Breast epithelium (tissue), 4 donors: ENCODE data around the gene HEPACAM2. TPM values are rescaled to one million over a fixed set of nuclear protein-coding genes. Genes with fewer than 3 reads are reported as not detected.

Source experiments
- DNase-seq, 2 donors: peaks; one replicate each; pipeline ENCODE4 v3.0.0-alpha.2; 2019; ENCODE audit warnings: low spot score in 2 of 2
- H3K27ac ChIP-seq, 2 donors: fragments of 200-600 bp; sonication (generic) in 1 of 2; one replicate each; pipeline ENCODE4 v1.5.1; 2016 to 2019; ENCODE audit warnings: mild to moderate bottlenecking in 1 of 2
- H3K27me3 ChIP-seq, 2 donors: fragments of 200-600 bp; sonication (generic) in 1 of 2; one replicate each; pipeline versions ENCODE4 v1.5.1 to v1.6.0; 2017 to 2019; ENCODE audit warnings: control low read depth in 1 of 2, mild to moderate bottlenecking in 1 of 2
- H3K36me3 ChIP-seq: fragments of 200-600 bp; one replicate; pipeline ENCODE4 v1.5.1; 2019
- H3K4me1 ChIP-seq, 2 donors: fragments of 200-600 bp; sonication (generic); one replicate each; pipeline ENCODE4 v1.5.1; 2016 to 2019; ENCODE audit warnings: control low read depth in 1 of 2
- H3K4me3 ChIP-seq, 3 donors: fragments of 200-600 bp; sonication (generic); 1 replicate in 2 of 3; 2 replicates in 1 of 3; pipeline ENCODE4 v1.5.1; 2016 to 2019; ENCODE audit warnings: mild to moderate bottlenecking in 3 of 3, moderate library complexity in 2 of 3
- H3K9me3 ChIP-seq, 2 donors: fragments of 200-600 bp; sonication (generic) in 1 of 2; one replicate each; pipeline ENCODE4 v1.5.1; 2016 to 2019; ENCODE audit warnings: control low read depth in 1 of 2
- CTCF ChIP-seq, 3 donors: fragments of 450-650 bp; IDR thresholded peaks; one replicate each; pipeline ENCODE4 v1.5.1; 2016 to 2017; ENCODE audit warnings: antibody characterized with exemption in 3 of 3, mild to moderate bottlenecking in 3 of 3, moderate library complexity in 3 of 3
- POLR2A ChIP-seq: fragments of 450-650 bp; IDR thresholded peaks from one replicate; pipeline ENCODE4 v1.6.1; 2016; ENCODE audit warnings: antibody characterized with exemption, mild to moderate bottlenecking, moderate library complexity
- POLR2AphosphoS5 ChIP-seq, 3 donors: sonication (generic); formaldehyde crosslinking; IDR thresholded peaks; one replicate each; pipeline ENCODE4 v1.6.1; 2017; ENCODE audit warnings: antibody characterized with exemption in 3 of 3
- intact Hi-C: fragments of 100-400 bp; cut with DNase I; formaldehyde crosslinking; loops from one replicate; pipeline ENCODE4 v1.15.1; 2023; ENCODE audit warnings: low total_unique reads
- total RNA-seq, 3 donors: library from RNA; depleted of rRNA; stranded (reverse); fragments of >200 nt; gene quantifications; one replicate each; pipeline ENCODE4 v1.1.0, GENCODE V29; 2016

The HEPACAM2 gene
- total RNA-seq, 3 donors from 2014 or later: 0.33 to 4.4 TPM; not detected in 1

- H3K4me1 ChIP-seq: no peaks in the 10 kb centered on the region
- TF ChIP-seq CTCF (IDR thresholded peaks at IDR 0.05) (no peak), POLR2AphosphoS5 (IDR thresholded peaks at IDR 0.05) (no peak), POLR2A (no peak)
- H3K4me3 ChIP-seq: no peak overlapping the region
- H3K9me3 ChIP-seq: no peaks in the 10 kb centered on the region
- no peak for DNase-seq
- H3K36me3 ChIP-seq: no peaks in the 10 kb centered on the region
- no peak overlapping the region for H3K27ac ChIP-seq
- intact Hi-C loops: no loop called here
- H3K27me3 ChIP-seq: no peaks in the 10 kb centered on the region
Measured at GRCh38 chr7:93219868-93220267, 6.4 kb downstream of the HEPACAM2 start.

GRCh38 chr7:93218997-93219827 lies 7.1 kb downstream of the HEPACAM2 start:
- TF ChIP-seq CTCF (IDR thresholded peaks at IDR 0.05) (no peak), POLR2AphosphoS5 (IDR thresholded peaks at IDR 0.05) (no peak), POLR2A (no peak)

GRCh38 chr7:93212881-93213280 lies 13.4 kb downstream of the HEPACAM2 start:
- TF ChIP-seq CTCF (IDR thresholded peaks at IDR 0.05) (no peak), POLR2AphosphoS5 (IDR thresholded peaks at IDR 0.05) (no peak), POLR2A (no peak)
- H3K4me1 ChIP-seq: no peaks in the 10 kb centered on the region
- no peak for DNase-seq
- H3K4me3 ChIP-seq: no peak overlapping the region
- no peaks in the 10 kb centered on the region for H3K36me3 ChIP-seq
- H3K9me3 ChIP-seq: no peaks in the 10 kb centered on the region
- intact Hi-C loops: no loop called here
- H3K27me3 ChIP-seq: no peaks in the 10 kb centered on the region
- no peak overlapping the region for H3K27ac ChIP-seq

More at GRCh38 chr7:93218997-93219827, 7.1 kb downstream of the HEPACAM2 start:
- no peak overlapping the region for H3K4me3 ChIP-seq
- H3K27ac ChIP-seq: no peak overlapping the region
- no peaks in the 10 kb centered on the region for H3K36me3 ChIP-seq
- no peaks in the 10 kb centered on the region for H3K4me1 ChIP-seq
- H3K27me3 ChIP-seq: no peaks in the 10 kb centered on the region
- DNase-seq: no peak
- no peaks in the 10 kb centered on the region for H3K9me3 ChIP-seq
- intact Hi-C loops: no loop called here

GRCh38 chr7:93211228-93211818 lies 14.9 kb downstream of the HEPACAM2 start:
- Histone ChIP-seq H3K27ac (no peak overlapping the region), H3K9me3 (no peaks in the 10 kb centered on the region), H3K4me3 (no peak overlapping the region), H3K36me3 (no peaks in the 10 kb centered on the region), H3K4me1 (no peaks in the 10 kb centered on the region), H3K27me3 (no peaks in the 10 kb centered on the region)
- TF ChIP-seq CTCF (IDR thresholded peaks at IDR 0.05) (no peak), POLR2AphosphoS5 (IDR thresholded peaks at IDR 0.05) (no peak), POLR2A (no peak)
- intact Hi-C loops: no loop called here
- DNase-seq: no peak

- Histone ChIP-seq H3K4me3 (no peak overlapping the region), H3K27ac (no peak overlapping the region), H3K4me1 (no peaks in the 10 kb centered on the region), H3K9me3 (no peaks in the 10 kb centered on the region), H3K27me3 (no peaks in the 10 kb centered on the region), H3K36me3 (no peaks in the 10 kb centered on the region)
- TF ChIP-seq POLR2AphosphoS5 (IDR thresholded peaks at IDR 0.05) (no peak), CTCF (IDR thresholded peaks at IDR 0.05) (no peak), POLR2A (no peak)
- DNase-seq: no peak
- intact Hi-C loops: no loop called here
Measured at GRCh38 chr7:93205046-93205445, 21.2 kb downstream of the HEPACAM2 start.
